NCI-H1105 (cell line): Measurements from ENCODE around the gene POLR3C.

Source experiments
- DNase-seq: peaks from one replicate; lab custom pipeline; 2025; lab: John Stamatoyannopoulos, UW

POLR3C gene

DNA sequence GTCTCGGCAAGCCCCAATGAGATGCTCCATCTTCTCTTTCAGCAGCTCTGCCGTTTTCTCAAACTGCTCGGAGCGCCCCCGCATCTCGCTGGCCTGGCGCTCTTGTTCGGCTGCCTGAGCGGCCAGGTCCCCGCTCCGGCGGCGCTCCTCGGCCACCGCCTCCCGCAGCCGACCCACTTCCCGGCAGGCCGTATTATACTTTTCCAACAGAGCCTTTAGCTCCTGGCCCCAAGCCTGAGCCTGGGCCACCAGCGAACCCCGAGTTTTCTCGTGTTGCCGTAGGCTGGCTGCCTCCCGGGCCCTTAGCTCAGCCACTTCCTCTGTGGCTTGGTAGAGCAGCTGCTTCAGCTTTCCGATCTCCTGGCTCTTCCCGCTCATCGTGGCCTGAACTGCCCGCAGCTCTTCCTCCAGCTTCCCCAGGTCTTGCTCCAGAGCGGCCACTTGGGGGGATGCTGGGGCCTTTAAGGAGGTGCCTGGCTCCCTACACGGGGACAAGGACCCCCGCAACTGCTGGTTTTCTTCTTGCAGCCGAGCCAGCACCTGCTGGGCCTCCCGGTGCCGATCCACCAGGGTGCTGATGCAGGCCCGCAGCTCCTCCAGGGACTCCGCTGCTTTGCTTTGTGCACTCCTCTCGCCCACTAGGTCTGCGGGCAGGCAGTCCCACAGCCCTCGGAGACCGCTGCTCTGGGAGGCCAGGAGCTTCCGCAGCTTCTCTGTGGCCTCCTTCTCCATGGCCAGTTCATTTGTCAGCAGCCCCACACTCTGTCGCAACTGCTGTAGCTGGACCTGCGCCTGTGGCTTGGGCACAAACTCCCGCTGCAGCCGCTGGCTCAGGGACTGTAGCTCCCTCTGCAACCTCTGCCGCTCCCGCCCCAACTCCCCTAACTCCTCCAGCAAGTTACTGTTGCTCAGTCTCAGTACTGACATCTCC, 48.3 kb downstream of the POLR3C start:
- no peak for DNase-seq

DNA sequence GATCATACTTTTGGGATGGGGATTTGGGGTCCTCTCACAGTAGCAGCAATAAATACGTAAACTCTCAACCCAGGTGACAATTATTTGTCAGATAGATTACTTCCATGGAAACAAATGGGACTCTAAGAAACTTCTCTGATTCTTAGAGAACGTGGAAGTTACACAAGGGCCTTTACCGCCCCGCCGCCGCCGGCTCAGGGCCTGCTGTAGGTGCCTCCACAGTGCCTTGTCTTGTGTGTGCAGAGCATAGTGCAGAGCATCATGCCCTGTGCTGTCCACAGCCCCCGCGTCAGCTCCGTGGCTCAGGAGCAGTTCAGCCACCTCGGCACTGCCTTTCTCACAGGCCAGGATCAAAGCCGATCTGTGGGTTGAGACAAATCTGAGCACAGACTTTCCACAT, 50.6 kb downstream of the POLR3C start:
- no peak for DNase-seq

DNA sequence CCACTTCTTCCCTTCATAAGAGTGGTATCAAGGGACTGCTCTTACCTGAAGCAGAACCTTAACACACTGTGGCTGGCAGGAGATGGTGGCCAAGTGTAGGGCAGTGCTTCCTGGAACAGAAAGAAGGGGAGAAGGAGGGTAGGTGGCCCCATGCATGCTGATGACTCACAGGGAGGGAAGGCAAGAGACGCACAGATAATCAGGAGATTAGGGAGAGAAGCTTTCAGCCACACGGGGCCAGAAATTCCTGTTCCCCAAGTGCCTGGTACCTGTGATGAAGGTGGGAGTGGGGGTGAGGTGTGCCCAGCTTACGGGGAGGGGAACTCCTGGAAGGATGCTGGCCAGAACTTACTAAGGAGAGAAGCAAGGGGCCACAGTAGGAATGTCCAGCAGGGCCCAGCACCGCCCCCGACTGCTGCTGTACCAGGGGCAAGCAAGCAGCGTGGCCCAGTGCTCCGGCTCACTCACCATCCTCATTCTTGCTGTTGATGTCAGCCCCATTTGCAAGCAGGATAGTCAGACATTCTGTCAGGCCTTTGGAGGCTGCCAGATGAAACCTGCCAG, 54.0 kb downstream of the POLR3C start:
- DNase-seq: no peak

DNA sequence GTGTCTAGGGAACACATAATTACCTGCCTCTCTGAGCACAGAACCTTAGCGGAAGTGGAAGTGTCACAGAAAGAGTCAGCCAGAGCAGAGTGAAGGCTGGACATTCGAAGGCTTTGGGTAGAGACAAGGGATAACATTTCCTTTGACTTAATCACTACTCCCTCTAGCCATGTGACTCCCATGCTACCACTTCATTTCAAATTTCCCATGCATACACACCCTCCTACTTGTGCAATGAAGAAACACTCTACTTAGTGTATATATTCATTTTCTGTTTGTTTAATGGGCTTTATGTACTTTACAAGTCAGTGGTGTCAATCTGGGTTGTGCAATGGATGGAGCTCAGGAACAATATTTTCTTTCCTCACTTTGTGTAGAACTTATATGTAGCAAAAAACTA, 54.7 kb downstream of the POLR3C start:
- DNase-seq: no peak

DNA sequence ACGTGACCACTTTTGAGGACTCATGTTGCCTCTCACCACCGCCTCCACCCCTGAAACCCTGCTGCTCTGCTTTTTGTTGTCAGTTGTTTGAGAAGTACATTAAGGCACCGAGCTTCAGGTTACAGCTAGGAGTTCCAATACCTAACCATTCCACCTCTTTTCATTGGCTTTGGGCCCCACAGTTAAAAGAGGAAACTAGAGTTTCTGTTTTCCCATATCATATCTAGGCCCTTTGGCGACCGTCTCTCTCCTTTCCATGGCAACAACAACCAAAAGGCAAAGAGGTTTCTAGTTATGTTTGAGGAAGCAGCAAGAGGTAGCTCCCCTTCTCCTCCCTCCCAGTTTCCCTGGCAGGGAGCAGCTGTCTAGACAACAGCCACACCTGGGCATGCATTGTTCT, 55.8 kb downstream of the POLR3C start:
- peak; percentile 83 for DNase-seq

DNA sequence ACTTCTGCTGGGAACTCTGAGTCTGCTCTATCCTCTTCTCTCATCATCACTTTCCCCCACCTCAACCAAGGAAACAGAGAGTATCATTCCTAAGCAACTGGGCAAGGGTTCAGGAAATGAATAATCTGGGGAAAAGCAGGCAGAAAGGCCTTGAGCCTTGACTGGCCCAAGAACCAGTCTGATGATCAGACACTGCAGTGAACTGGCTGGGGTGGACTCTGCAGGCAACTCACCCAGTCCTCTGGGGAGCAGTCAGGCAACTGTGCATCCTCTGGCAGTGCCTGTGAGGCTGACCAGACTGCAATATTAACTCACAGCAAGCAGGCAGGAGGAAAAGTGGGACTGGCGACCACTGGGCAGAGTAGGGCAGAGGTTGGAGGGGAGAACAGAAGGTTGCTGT, 60.7 kb downstream of the POLR3C start:
- no peak for DNase-seq

DNA sequence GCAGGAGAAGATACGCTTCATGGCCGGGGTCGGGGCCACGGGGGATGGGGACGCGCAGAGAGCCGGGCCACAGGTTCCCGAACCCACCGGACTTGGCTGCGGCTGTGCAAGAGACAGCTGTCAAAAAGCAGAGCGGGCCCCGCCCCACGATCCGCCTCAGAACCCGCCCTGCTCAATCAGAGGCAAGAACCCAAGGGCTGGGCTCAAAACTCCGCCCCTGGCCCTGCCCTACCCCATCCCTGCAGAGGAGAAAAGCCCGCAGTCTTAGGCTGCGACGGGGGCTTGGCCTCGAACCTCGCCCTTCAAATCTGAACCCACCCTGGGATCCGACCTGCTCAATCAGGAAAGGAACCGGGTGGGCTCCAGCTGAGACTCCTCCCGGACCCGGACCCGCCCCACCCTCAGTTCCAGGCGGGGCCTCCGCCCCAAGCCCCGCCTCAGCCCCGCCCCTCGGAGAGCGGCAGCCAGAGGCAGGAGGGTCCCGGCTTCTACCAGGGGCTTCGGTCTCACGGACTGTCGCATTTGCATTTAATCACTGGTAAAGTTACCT, 61.8 kb downstream of the POLR3C start, which contains the start of gene ANKRD35:
Gene ANKRD35, minus strand, starts transcription at position 129 of the 550 bp plus-strand sequence. Its CDS starts 108 bp downstream, at position 21.
- peak; percentile 54 for DNase-seq

DNA sequence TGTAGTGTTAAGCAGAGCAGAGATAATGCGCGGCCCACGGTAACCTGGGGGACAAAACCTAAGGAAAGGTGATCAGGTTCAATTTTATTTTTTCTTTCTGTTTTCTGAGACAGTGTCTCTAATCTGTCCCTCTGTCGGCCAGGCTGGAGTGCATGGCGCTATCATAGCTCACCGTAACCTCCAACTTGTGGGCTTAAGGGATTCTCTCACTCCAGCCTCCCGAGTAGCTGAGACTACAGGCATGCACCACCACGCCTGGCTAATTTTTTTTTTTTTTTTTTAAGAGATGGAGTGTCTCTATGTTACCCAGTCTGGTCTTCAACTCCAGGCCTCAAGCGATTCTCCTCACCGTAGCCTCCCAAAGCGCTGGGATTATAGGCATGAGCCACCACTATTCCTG, 62.4 kb downstream of the POLR3C start:
- no peak for DNase-seq

DNA sequence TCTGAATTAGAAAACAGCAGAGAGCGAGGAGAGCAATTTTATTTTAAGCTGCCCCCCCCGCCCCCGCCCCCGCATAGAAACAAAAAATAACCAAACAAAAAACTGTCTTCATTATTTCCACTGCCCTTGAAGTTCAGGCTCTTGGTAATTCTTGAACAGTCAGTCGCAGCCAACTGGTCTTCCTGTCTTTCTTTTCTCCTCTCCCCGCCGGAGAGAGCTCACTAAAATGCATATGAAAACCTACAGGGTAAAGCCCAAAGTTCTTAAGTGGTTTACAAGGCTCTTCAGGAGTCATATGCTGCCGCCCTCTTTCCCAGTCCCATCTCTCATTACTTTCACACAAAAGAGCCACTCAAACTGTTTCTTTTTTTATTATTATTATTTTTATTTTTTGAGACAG, 62.8 kb downstream of the POLR3C start:
- no peak for DNase-seq

DNA sequence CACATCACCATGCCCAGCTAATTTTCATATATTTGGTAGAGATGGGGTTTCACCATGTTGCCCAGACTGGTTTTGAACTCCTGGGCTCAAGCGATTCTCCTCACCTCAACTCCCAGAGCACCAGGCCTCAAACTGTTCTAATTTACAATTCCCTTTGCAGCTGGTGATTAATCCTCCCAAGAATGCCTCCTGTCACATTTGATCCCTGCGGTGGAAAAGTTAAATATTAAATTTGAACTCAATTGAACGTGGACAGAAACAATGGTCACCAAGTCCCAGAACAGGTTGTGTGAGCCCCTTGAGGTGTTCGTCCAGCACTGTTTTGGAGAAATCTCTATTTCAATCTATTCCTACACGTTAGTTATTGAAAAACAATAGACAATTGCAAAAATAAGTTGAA, 63.6 kb downstream of the POLR3C start:
- no peak for DNase-seq

DNA sequence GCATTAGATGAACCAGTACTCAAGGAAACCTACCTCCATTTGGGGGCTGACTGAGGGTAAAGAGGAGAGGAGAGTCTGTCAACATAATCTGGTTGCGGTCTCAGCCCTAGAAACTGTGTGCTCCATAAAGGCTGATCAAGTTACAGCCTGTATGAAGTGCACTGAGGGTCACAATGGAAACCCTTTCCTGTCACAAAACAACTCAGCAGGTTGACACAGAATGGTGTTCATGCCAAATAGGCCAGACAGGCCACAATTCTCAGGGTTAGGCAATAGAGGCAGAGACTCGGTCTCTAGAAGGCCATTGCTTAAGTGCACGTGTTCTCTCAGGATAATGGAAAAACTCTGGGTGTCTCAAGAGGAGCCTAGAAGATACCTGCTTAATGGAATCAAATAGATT, 65.7 kb downstream of the POLR3C start:
- DNase-seq: no peak

DNA sequence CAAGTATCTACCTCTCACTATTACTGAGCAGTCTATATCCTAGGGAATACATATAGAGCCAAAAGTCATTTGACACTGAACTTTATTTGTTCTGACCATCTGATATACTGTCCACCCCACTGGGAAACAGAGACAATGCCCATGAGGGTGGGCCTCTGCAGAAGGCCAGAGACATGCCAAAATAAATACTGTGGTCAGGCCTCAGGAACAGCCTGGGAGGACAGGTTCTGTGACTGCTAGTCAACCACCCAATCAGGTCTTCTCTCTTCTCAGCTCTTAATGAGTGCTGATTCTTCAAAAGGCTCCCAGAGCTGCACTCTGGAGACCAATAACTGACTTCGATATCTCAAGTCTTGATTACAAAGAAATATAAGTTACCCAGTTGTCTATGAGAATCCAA, 67.1 kb downstream of the POLR3C start:
- no peak for DNase-seq

DNA sequence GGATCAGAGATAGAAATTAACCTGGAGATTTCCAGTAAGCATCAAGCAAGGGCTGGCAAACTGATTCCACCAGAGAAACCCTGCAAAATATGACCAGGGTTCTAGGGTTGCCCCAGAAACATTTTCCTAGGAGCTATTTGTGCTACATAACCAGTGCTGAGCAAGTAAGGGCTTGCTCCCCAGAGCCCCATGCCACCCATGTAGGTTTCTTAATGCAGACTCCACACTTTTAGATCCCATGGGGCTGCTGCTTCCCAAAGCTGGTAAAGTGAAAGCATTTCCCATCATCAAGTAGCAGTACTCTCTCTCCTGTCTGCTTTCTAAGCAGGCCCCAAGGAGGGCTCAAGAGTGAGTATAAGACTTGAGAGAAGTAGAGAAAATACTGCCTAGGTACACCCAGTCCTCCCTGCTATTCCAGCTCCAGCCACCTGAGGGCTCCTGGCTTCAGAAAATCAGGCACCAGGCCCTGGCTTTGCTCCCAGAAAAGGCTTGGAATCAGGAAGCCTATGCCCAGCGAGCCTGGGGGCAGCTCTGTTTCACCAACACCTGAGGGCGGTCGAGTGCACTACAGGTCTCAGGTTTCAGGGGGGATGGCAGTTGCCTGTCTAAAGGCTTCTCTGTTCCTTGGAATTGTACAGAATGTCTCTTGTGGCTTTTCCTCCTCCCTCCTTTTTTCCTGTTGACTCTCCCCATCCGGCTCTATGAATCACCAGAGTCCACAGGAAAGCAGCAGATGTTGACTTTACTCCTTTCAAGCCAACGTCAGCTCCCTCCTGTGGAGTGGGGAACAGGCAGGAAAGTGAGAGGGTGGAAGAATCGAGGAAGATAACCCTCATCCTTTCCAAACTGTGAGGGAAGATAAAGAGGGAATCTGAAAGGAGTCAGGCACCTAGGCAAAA, 67.8 kb downstream of the POLR3C start:
- peak; percentile 96 for DNase-seq

DNA sequence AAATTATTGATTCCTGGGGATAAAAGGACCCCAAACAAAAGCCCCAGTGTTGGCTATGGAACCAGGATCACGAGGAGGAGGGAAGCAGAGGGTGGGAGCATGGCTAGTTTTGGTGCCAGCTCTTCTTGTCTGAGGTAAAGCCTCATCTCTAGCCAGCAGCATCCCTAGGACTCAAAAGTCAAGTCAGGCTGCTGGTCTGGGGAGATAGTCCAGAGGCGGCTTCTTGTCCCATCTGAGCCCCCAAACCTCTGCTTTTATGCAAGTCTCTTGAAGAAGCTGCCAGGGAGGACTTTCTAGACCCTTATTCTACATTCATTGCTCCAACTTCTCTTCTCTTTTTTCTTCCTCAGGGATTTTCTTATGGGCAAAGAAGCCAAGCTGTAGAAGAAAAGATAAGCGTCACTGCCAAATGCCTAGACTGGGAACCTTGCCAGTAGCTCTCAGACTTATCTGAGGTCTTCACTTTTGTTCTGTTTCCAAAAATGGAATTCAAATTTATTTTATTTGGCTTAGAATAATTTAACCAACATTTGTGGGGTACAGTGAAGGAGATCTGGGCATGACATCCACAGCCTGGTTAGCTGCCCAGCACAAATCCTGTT, 68.6 kb downstream of the POLR3C start:
- DNase-seq: no peak

DNA sequence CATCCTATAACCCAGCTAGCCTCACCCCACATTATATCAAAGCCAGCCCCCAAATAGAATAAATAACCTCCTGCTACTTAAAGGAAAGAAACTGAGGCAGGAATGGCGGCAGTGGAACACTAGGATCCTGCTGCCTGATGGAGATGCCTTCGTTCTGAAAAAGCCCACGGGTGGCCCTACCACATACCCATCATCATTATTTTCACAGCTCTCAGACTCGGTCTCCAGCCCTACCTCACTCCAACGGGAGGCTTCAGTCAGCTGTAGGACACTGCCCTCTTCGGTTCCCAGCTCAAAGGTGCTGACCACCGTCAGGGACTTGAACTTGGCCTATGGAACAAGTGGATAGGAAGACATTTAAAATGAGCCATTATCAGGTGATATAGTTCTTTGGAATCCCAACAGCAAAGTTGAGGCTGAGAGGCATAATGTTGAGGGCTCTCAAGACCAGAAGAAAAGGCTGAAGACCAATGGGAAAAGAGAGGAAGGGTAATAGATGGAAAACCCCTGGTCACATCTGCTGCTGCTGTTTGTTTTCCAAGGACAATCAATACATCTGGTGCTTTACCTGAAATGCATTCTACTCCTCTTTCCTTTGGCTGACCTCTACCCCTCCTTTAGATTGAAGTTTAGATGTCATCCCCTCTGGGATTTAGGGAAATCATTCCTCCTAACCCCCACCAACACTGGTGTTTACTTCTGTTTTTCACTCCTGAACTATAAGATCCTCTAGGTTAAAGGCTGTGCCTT, 69.5 kb downstream of the POLR3C start:
- DNase-seq: no peak
